Measurements from ENCODE around the gene ARL11. TPM values are rescaled to one million over a fixed set of nuclear protein-coding genes. Genes with fewer than 3 reads are reported as not detected.

ARL11 gene
- total RNA-seq, 1 donor = not detected

DNA sequence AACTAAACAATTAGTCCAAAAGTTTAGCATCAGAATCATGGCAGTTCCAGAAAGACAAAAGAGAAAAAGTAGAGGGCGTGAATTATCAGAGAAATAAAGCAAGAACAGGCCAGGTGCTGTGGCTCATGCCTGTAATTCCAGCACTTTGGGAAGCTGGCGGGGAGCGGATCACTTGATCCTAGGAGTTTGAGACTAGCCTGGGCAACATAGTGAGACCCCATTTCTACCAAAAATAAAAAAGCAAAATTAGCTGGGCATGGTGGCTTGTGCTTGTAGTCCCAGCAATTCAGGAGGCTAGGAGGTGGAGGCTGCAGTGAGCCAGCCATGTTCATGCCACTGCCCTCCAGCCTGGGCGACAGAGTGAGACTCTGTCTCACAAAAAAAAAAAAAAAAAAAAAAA lies 18.4 kb downstream of the ARL11 start:
- H3K4me3 ChIP-seq (ENCODE audit: insufficient read depth, low read length) = no peak overlapping the region
- H4K20me1 ChIP-seq (ENCODE audit: insufficient read depth, low read length) = no peaks in the 10 kb centered on the region
- peaks cover 2% of the 10 kb centered on the region for H3K4me1 ChIP-seq (ENCODE audit: insufficient read depth, low read length)
- H3K79me2 ChIP-seq (ENCODE audit: insufficient read depth, low read length) = no peaks in the 10 kb centered on the region
- DNase-seq (ENCODE audit: insufficient read length, low spot score, missing footprints) = no peak
- H3K4me2 ChIP-seq (ENCODE audit: insufficient read depth, low read length) = no peak overlapping the region
- no peaks in the 10 kb centered on the region for H3K27me3 ChIP-seq (ENCODE audit: insufficient read depth, low read length)
- TF ChIP-seq, protein P1, sequence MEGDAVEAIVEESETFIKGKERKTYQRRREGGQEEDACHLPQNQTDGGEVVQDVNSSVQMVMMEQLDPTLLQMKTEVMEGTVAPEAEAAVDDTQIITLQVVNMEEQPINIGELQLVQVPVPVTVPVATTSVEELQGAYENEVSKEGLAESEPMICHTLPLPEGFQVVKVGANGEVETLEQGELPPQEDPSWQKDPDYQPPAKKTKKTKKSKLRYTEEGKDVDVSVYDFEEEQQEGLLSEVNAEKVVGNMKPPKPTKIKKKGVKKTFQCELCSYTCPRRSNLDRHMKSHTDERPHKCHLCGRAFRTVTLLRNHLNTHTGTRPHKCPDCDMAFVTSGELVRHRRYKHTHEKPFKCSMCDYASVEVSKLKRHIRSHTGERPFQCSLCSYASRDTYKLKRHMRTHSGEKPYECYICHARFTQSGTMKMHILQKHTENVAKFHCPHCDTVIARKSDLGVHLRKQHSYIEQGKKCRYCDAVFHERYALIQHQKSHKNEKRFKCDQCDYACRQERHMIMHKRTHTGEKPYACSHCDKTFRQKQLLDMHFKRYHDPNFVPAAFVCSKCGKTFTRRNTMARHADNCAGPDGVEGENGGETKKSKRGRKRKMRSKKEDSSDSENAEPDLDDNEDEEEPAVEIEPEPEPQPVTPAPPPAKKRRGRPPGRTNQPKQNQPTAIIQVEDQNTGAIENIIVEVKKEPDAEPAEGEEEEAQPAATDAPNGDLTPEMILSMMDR (IDR thresholded peaks at IDR 0.05; ENCODE audit: extremely low read depth, low read depth, low read length) = no peak
- no peak overlapping the region for H2AFZ ChIP-seq (ENCODE audit: low read length)
- H3K27ac ChIP-seq (ENCODE audit: low read depth, low read length) = no peak overlapping the region
- H3K36me3 ChIP-seq (ENCODE audit: insufficient read depth, low read length) = no peaks in the 10 kb centered on the region
- H3K9me3 ChIP-seq (ENCODE audit: low read depth, low read length) = no peaks in the 10 kb centered on the region

DNA sequence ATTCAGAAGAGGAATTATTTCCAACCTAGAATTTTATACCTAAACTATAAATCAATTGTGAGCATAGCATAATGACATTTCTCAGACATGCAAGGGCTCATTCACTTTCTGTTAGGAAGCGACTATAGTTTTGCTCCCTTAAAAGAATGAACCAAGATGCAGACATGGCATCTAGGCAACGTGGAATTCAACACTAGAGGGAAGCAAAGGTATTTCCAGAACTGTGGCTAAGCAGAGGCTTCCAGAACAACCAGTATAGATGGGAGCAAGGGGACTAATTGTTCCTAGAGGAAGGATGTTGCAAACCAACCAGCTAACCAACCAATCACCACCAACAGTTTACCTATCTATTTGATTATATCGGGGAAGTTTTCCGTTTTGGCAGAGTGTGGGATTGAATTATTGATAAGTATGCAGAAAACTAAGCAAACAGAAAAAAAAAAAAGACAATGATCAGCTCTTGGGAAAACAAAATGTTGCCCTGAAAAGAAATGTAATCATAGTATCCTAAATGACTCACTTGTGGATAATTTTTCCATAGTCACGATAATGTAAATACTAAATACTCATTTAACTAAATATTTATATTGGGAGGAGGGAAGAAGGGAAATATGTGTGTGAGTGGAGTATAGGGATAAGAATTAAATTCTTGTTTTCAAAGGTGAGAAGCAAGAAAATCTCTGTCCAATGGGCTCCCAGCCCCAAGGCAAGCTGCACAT lies 21.1 kb downstream of the ARL11 start:
- H3K79me2 ChIP-seq (ENCODE audit: insufficient read depth, low read length) = no peaks in the 10 kb centered on the region
- H2AFZ ChIP-seq (ENCODE audit: low read length) = no peak overlapping the region
- H3K27me3 ChIP-seq (ENCODE audit: insufficient read depth, low read length) = no peaks in the 10 kb centered on the region
- peak; percentile 87 for DNase-seq (ENCODE audit: insufficient read length, low spot score, missing footprints)
- no peaks in the 10 kb centered on the region for H4K20me1 ChIP-seq (ENCODE audit: insufficient read depth, low read length)
- H3K36me3 ChIP-seq (ENCODE audit: insufficient read depth, low read length) = no peaks in the 10 kb centered on the region
- TF ChIP-seq, protein P1 (IDR thresholded peaks at IDR 0.05; ENCODE audit: extremely low read depth, low read depth, low read length) = peak; percentile 48
- H3K9me3 ChIP-seq (ENCODE audit: low read depth, low read length) = no peaks in the 10 kb centered on the region
- H3K4me1 ChIP-seq (ENCODE audit: insufficient read depth, low read length) = no peaks in the 10 kb centered on the region
- H3K4me2 ChIP-seq (ENCODE audit: insufficient read depth, low read length) = no peak overlapping the region
- no peak overlapping the region for H3K27ac ChIP-seq (ENCODE audit: low read depth, low read length)
- H3K4me3 ChIP-seq (ENCODE audit: insufficient read depth, low read length) = no peak overlapping the region

DNA sequence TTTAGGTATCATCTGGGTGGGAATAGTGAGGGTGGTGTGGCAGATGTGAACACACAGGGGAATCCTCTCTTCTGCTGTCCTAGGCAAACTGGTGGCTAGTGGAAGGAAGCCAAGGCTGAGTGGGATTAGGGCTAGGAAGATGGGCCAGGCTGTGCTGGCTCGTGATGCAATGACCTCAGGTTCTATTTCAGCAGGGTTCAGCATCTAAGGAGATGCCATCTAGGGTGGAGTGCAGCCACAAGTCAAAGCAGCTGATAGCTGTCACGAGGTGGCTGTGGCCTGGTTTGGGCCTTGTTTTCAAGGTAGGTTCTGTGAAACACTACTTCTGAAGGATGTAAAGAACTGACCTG lies 21.6 kb downstream of the ARL11 start:
- no peak overlapping the region for H3K4me3 ChIP-seq (ENCODE audit: insufficient read depth, low read length)
- H3K9me3 ChIP-seq (ENCODE audit: low read depth, low read length) = no peaks in the 10 kb centered on the region
- no peaks in the 10 kb centered on the region for H3K36me3 ChIP-seq (ENCODE audit: insufficient read depth, low read length)
- H3K4me1 ChIP-seq (ENCODE audit: insufficient read depth, low read length) = no peaks in the 10 kb centered on the region
- no peaks in the 10 kb centered on the region for H3K27me3 ChIP-seq (ENCODE audit: insufficient read depth, low read length)
- no peaks in the 10 kb centered on the region for H4K20me1 ChIP-seq (ENCODE audit: insufficient read depth, low read length)
- H2AFZ ChIP-seq (ENCODE audit: low read length) = no peak overlapping the region
- no peak overlapping the region for H3K27ac ChIP-seq (ENCODE audit: low read depth, low read length)
- H3K4me2 ChIP-seq (ENCODE audit: insufficient read depth, low read length) = no peak overlapping the region
- TF ChIP-seq, protein P1 (IDR thresholded peaks at IDR 0.05; ENCODE audit: extremely low read depth, low read depth, low read length) = no peak
- DNase-seq (ENCODE audit: insufficient read length, low spot score, missing footprints) = no peak
- H3K79me2 ChIP-seq (ENCODE audit: insufficient read depth, low read length) = no peaks in the 10 kb centered on the region

DNA sequence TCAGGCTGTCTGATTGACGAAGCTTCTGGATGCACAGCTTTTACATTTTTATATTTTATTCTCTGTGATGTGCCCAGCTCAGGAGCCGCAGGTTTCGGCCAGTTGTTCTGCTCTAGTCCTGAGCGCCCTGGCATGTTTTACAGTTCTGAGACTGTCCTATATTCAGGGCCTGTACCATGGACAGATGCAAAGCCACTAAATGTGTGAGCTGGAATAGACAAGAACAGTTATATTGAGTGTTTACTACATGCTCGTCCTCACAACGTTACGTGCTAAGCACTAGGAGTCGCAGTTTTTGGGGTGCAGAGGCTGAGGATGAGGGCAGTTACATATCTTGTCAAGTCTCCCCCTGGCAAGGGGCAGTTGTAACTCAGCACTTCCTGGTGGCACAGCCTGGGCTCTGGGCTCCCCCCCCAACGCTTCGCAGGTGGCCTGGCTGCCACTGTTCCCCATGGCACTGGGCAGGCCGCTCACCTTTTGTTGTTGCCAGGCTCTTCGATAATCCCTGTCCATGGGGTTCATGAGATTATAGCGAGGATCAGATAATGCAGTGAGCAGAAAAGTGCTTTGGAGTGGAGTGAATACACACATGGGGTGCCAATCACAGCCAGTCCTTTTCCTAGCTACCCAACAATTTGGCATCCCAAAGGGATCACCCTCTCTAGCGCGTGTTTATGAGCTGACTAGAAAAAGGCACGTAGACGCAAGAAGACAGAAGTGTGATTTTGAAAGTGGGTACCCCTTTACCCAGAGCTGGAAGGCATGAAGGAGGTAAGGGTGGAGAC lies 23.5 kb downstream of the ARL11 start:
- Histone ChIP-seq H3K4me1 (ENCODE audit: insufficient read depth, low read length) (peaks cover 6% of the 10 kb centered on the region), H3K4me3 (ENCODE audit: insufficient read depth, low read length) (no peak overlapping the region), H2AFZ (ENCODE audit: low read length) (no peak overlapping the region), H3K79me2 (ENCODE audit: insufficient read depth, low read length) (no peaks in the 10 kb centered on the region), H3K27me3 (ENCODE audit: insufficient read depth, low read length) (no peaks in the 10 kb centered on the region), H3K4me2 (ENCODE audit: insufficient read depth, low read length) (no peak overlapping the region), H3K36me3 (ENCODE audit: insufficient read depth, low read length) (peaks cover 3% of the 10 kb centered on the region), H3K9me3 (ENCODE audit: low read depth, low read length) (no peaks in the 10 kb centered on the region), H4K20me1 (ENCODE audit: insufficient read depth, low read length) (no peaks in the 10 kb centered on the region), H3K27ac (ENCODE audit: low read depth, low read length) (no peak overlapping the region)
- DNase-seq (ENCODE audit: insufficient read length, low spot score, missing footprints) = no peak
- TF ChIP-seq, protein P1 (IDR thresholded peaks at IDR 0.05; ENCODE audit: extremely low read depth, low read depth, low read length) = no peak
